Endothelial cell of umbilical vein (primary cell): Measurements from ENCODE around the gene INO80B. TPM values are rescaled to one million over a fixed set of nuclear protein-coding genes. Genes with fewer than 3 reads are reported as not detected.
"Not testable (repeated sequence)": the region's sequence is repeated elsewhere in the genome, so short reads cannot be mapped to it uniquely, and the experiment has no call there.

Experiments
- BruUV-seq: library from RNA; stranded (reverse); fragments of 400-500 nt; replicated peaks from 2 replicates; lab custom pipeline; 2021; lab: Mats Ljungman, UMichigan
- CTCF ChIA-PET: fragments of 300-600, 350-600 bp; sonication (Branson Sonifier 250); formaldehyde crosslinking; loops from one replicate; lab custom pipeline; 2021; ENCODE audit warnings: antibody characterized with exemption, inconsistent platforms; lab: Charles Lee
- POLR2A ChIA-PET: fragments of 300-600, 350-600 bp; sonication (Branson Sonifier 250); formaldehyde crosslinking; loops from one replicate; lab custom pipeline; 2021; ENCODE audit warnings: antibody characterized with exemption, inconsistent platforms; lab: Charles Lee
- DNase-seq: peaks from one replicate; pipeline ENCODE4 v3.0.0-alpha.2; 2011; ENCODE audit warnings: low read depth, low spot score
- FAIRE-seq: peaks from 2 replicates; lab custom pipeline; 2011; peaks lifted over from hg19 to GRCh38; lab: Jason Lieb, UNC
- H2AFZ ChIP-seq: 2 replicates; pipeline ENCODE4 v1.6.0; 2012; ENCODE audit warnings: low read depth, low read length, control low read depth, inconsistent platforms
- H3K27ac ChIP-seq: 2 replicates; pipeline ENCODE4 v1.5.1; 2011; ENCODE audit warnings: low read depth, mild to moderate bottlenecking, control low read depth, low read length, moderate library complexity; ENCODE audit not compliant: insufficient read depth
- H3K27me3 ChIP-seq, 2 experiments: 2 replicates each; pipeline versions ENCODE4 v1.6.0 to v1.6.1; 2011; ENCODE audit warnings: low read length in 2 of 2, mixed read lengths in 1 of 2; ENCODE audit not compliant: control insufficient read depth in 2 of 2, insufficient read depth in 2 of 2
- H3K36me3 ChIP-seq, 2 experiments: 2 replicates in 1 of 2; 3 replicates in 1 of 2; pipeline ENCODE4 v1.5.1; 2011; ENCODE audit warnings: low read length in 2 of 2, mild to moderate bottlenecking in 1 of 2, moderate library complexity in 1 of 2; ENCODE audit not compliant: control insufficient read depth in 2 of 2, insufficient read depth in 2 of 2; ENCODE audit errors: extremely low read depth in 1 of 2
- H3K4me1 ChIP-seq: 3 replicates; pipeline ENCODE4 v1.5.1; 2011; ENCODE audit warnings: mild to moderate bottlenecking, low read length; ENCODE audit not compliant: control insufficient read depth, insufficient read depth; ENCODE audit errors: extremely low read depth
- H3K4me2 ChIP-seq: 2 replicates; pipeline ENCODE4 v1.6.1; 2011; ENCODE audit warnings: low read length, control low read depth, mixed read lengths; ENCODE audit not compliant: insufficient read depth
- H3K4me3 ChIP-seq, 3 experiments: fragments of 200-600 bp in 1 of 3; sonication (generic), shearing (Covaris generic) in 1 of 3; replicated peaks in 1 of 3; 2 replicates each; pipeline ENCODE4 v1.5.1; 2011 to 2016; ENCODE audit warnings: control low read depth in 3 of 3, low read length in 3 of 3, mild to moderate bottlenecking in 2 of 3, inconsistent platforms in 1 of 3, low read depth in 1 of 3, moderate library complexity in 1 of 3; ENCODE audit not compliant: insufficient read depth in 1 of 3
- H3K79me2 ChIP-seq: 2 replicates; pipeline ENCODE4 v1.6.0; 2012; ENCODE audit warnings: low read length, inconsistent platforms; ENCODE audit not compliant: control insufficient read depth, insufficient read depth
- H3K9ac ChIP-seq: replicated peaks from 2 replicates; pipeline ENCODE3; 2011; ENCODE audit warnings: low read length, control low read depth; ENCODE audit not compliant: insufficient read depth; ENCODE audit errors: extremely low read depth
- H3K9me1 ChIP-seq: replicated peaks from 3 replicates; pipeline ENCODE4 v1.6.0; 2011; ENCODE audit warnings: mild to moderate bottlenecking, low read length; ENCODE audit not compliant: control insufficient read depth, insufficient read depth; ENCODE audit errors: extremely low read depth
- H3K9me3 ChIP-seq: replicated peaks from 2 replicates; pipeline ENCODE4 v1.5.1; 2012; ENCODE audit warnings: low read length, inconsistent platforms; ENCODE audit not compliant: control insufficient read depth, insufficient read depth
- H4K20me1 ChIP-seq: replicated peaks from 2 replicates; pipeline ENCODE3; 2011; ENCODE audit warnings: mild to moderate bottlenecking, low read length; ENCODE audit not compliant: control insufficient read depth, insufficient read depth; ENCODE audit errors: extremely low read depth
- POLR2A ChIP-seq: IDR thresholded peaks from 2 replicates; pipeline ENCODE4 v1.6.1; 2012; ENCODE audit warnings: low read depth, mild to moderate bottlenecking, control low read depth, low read length
- POLR2AphosphoS5 ChIP-seq: IDR thresholded peaks from 2 replicates; pipeline ENCODE4 v1.6.1; 2012; ENCODE audit warnings: low read depth, mild to moderate bottlenecking, control low read depth, low read length, moderate library complexity; ENCODE audit not compliant: insufficient read depth
- dilution Hi-C: fragments of 300-500 bp; cut with MboI; formaldehyde crosslinking; loops from one replicate; pipeline ENCODE4 v1.15.0; 2019; ENCODE audit warnings: low sequenced_read_pairs; ENCODE audit not compliant: extremely low pct_ligation_motif_present
- intact Hi-C: fragments of 100-400 bp; cut with micrococcal nuclease; formaldehyde crosslinking; loops from one replicate; pipeline ENCODE4 v1.10.0; 2022
- polyA plus RNA-seq, 4 experiments: library from polyadenylated mRNA; depleted of rRNA in 3 of 4; stranded (reverse) in 3 of 4; unstranded in 1 of 4; fragments of >200 nt; gene quantifications; 2 replicates each; pipeline versions ENCODE4 v1.2.1 to v1.2.3, GENCODE V29; 2011 to 2012; ENCODE audit warnings: missing spikeins in 1 of 4
- total RNA-seq: library from RNA; stranded (reverse); gene quantifications from 2 replicates; pipeline ENCODE4 v1.2.3, GENCODE V29; 2021
- TF ChIP-seq, protein P1 (sequence below), 2 donors: IDR thresholded peaks; 1 replicate in 1 of 2; 2 replicates in 1 of 2; pipeline ENCODE4 v1.5.1; 2011; ENCODE audit warnings: low read length in 2 of 2, mild to moderate bottlenecking in 2 of 2, moderate library complexity in 2 of 2, control low read depth in 1 of 2, inconsistent platforms in 1 of 2, low read depth in 1 of 2; ENCODE audit not compliant: insufficient read depth in 1 of 2; ENCODE audit errors: extremely low read depth in 1 of 2

The INO80B gene
- total and polyA plus RNA-seq, 2 donors (not counting 3 experiments of a cell fraction or from before 2014, with no cell fraction given): 15.1 to 24.2 TPM

DNA sequence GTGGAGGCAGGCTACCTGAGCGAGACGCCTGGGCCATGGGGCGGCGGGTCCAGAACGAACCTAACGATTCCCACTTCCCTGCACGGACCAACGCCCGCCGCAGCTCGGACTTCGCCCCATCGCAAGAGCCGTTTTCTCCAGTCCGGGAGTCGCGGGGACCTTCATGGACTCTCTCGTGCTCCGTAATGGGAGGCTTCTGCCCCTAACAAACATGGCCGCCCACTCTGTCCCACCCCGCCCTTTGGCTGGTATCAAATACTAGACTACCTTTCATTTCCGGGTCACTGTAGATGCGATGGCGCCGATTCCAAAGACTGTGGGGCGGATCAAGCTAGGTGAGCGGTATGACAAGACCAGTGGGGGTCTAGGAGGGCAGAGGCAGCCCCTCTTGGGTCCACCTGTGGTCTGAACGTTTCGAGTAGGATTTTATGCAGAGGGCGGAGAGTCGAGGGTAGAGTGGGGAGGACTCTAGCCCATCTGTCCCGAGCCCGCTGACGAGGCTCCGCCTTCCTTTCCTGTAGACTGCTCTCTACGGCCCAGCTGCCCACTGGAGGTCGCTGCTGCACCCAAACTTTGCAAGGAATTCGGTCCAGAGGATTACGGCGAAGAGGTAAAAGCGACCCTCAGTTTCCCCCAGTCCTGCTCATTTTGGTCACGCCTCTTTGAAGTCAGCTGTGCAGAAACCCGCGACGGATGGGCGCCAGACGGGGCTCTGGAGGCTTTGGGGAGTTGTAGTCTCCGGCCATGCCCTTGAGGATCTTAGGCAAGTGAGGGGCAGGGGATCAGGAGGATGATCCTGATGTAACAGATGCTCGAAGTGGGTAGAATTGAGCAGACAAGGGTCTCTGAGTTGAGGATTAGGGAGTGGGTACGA, 28.2 kb downstream of the INO80B start, which contains the start of the genes CCDC142 and TTC31:
TSS of gene CCDC142 (minus strand) at position 198 of the 874 bp plus-strand sequence. CDS start at position 37, 161 bp downstream.
TSS of gene TTC31 (plus strand) at position 281 of the 874 bp plus-strand sequence. CDS start at position 296, 15 bp downstream.
- Histone ChIP-seq H3K9me3 (no peaks in the 10 kb centered on the region), H3K79me2 (peaks cover 16% of the 10 kb centered on the region), H3K27ac (peak within 1 kb of the TSS; percentile 36), H3K27me3 (no peaks in the 10 kb centered on the region), H2AFZ (peak within 1 kb of the TSS; percentile 93), H3K4me1 (peaks cover 13% of the 10 kb centered on the region), H3K36me3 (peaks cover 0 to 3% of the 10 kb centered on the region in 2 experiments), H4K20me1 (no peaks in the 10 kb centered on the region), H3K9me1 (no peaks in the 10 kb centered on the region), H3K4me3 (peak within 1 kb of the TSS; percentile 6 to 79 (median 66)), H3K9ac (peak within 1 kb of the TSS; percentile 68), H3K4me2 (peak within 1 kb of the TSS; percentile 68)
- FAIRE-seq: peak; percentile 99
- TF ChIP-seq, protein P1, sequence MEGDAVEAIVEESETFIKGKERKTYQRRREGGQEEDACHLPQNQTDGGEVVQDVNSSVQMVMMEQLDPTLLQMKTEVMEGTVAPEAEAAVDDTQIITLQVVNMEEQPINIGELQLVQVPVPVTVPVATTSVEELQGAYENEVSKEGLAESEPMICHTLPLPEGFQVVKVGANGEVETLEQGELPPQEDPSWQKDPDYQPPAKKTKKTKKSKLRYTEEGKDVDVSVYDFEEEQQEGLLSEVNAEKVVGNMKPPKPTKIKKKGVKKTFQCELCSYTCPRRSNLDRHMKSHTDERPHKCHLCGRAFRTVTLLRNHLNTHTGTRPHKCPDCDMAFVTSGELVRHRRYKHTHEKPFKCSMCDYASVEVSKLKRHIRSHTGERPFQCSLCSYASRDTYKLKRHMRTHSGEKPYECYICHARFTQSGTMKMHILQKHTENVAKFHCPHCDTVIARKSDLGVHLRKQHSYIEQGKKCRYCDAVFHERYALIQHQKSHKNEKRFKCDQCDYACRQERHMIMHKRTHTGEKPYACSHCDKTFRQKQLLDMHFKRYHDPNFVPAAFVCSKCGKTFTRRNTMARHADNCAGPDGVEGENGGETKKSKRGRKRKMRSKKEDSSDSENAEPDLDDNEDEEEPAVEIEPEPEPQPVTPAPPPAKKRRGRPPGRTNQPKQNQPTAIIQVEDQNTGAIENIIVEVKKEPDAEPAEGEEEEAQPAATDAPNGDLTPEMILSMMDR (IDR thresholded peaks at IDR 0.05; ENCODE audit: extremely low read depth in 1 of 2, insufficient read depth in 1 of 2, low read depth in 1 of 2, low read length in 2 of 2): peak; percentile 89 to 93
- no peak for TF ChIP-seq POLR2AphosphoS5
- TF ChIP-seq POLR2A: peak; percentile 55
- intact Hi-C loops (loop anchor here (1.0 kb wide), 9 partner anchors 11 to 104 kb away; partner anchors contain the start of genes AUP1, HTRA2, INO80B and MRPL53), dilution Hi-C loops (no loop called here)
- POLR2A ChIA-PET: interaction anchor here (0.6 to 0.7 kb wide), 2 partner anchors 10 to 707 kb away, joined by 3 to 19 read pairs; partner anchors contain the start of gene MRPL53
- BruUV-seq: TSS peak; percentile 74
- CTCF ChIA-PET: interaction anchor here (0.8 to 5.6 kb wide), 19 partner anchors 10 to 233 kb away, joined by 3 to 82 read pairs (median 6); partner anchors contain the start of genes AUP1, DQX1, HTRA2 and INO80B
- DNase-seq: peak; percentile 97

DNA sequence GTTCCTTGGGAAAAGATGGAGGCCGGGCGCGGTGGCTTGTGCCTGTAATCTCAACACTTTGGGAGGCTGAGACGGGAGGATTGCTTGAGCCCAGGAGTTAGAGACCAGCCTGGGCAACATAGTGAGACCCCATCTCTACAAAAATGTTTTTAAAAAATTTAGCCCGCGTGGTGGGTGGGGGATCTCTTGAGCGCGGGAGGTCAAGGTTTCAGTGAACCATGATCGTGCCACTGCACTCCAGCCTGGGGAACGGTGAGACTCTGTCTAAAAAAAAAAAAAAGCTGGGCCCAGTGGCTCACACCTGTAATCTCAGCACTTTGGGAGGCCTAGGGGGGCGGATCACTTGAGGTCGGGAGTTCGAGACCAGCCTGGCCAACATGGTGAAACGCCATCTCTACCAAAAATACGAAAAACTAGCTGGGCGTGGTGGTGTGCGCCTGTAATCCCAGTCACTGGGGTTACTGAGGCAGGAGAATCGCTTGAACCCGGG, 28.8 kb downstream of the INO80B start:
- peaks cover 16% of the 10 kb centered on the region for H3K79me2 ChIP-seq
- H3K9me1 ChIP-seq, POLR2A ChIA-PET, DNase-seq, H3K27ac ChIP-seq, H4K20me1 ChIP-seq, BruUV-seq, dilution Hi-C loops, H3K36me3 ChIP-seq, H3K27me3 ChIP-seq, H3K9me3 ChIP-seq, FAIRE-seq: not testable (repeated sequence)
- intact Hi-C loops: loop anchor here (1.0 kb wide), 6 partner anchors 15 to 104 kb away; partner anchors contain the start of genes AUP1, HTRA2, INO80B and PCGF1
- CTCF ChIA-PET: interaction anchor here (1.5 to 5.6 kb wide), 9 partner anchors 10 to 104 kb away, joined by 3 to 82 read pairs (median 10); partner anchors contain the start of genes AUP1, DQX1, HTRA2 and MRPL53
- H2AFZ ChIP-seq: peak overlapping the region; percentile 81
- peak overlapping the region; percentile 65 for H3K4me2 ChIP-seq
- peak overlapping the region; percentile 68 for H3K9ac ChIP-seq
- H3K4me3 ChIP-seq: peak overlapping the region; percentile 6 to 79 (median 66)
- H3K4me1 ChIP-seq: peaks cover 13% of the 10 kb centered on the region
